HCT116 (cell line): ENCODE data around the gene TMEM217. TPM values are rescaled to one million over a fixed set of nuclear protein-coding genes. Genes with fewer than 3 reads are reported as not detected.
A peak's percentile ranks its signal among the peaks of the same experiment; 100 is the strongest.

Experiments
- ATAC-seq: fragments of 200-7000 bp; cut with Tn5 transposase; 2 replicates; pipeline ENCODE4 v1.9.1; 2020; ENCODE audit warnings: mild to moderate bottlenecking, moderate library complexity
- BruUV-seq: library from RNA; stranded (reverse); fragments of 400-500 nt; replicated peaks from 2 replicates; lab custom pipeline; 2021; lab: Mats Ljungman, UMichigan
- CTCF ChIA-PET: fragments of 300-600 bp; sonication (Branson Sonifier 250); formaldehyde crosslinking; loops from one replicate; lab custom pipeline; 2021; ENCODE audit warnings: antibody characterized with exemption; lab: Charles Lee
- POLR2A ChIA-PET: fragments of 300-600, 350-600 bp; sonication (Branson Sonifier 250); formaldehyde crosslinking; loops from one replicate; lab custom pipeline; 2021; ENCODE audit warnings: antibody characterized with exemption; lab: Charles Lee
- RAD21 ChIA-PET, 2 experiments: fragments of 300-600 bp; sonication (Branson Sonifier 250); formaldehyde crosslinking; loops; one replicate each; lab custom pipeline; 2023; ENCODE audit warnings: low total read pairs in 2 of 2; ENCODE audit not compliant: uncharacterized antibody in 2 of 2, unreplicated experiment in 2 of 2, low non-redundant PET in 1 of 2; lab: Charles Lee
- DNase-seq: peaks from one replicate; pipeline ENCODE4 v3.0.0-alpha.2; 2010; ENCODE audit warnings: low read depth, low spot score
- H2AFZ ChIP-seq: fragments of 200-600 bp; shearing (Covaris generic), sonication (generic); 2 replicates; pipeline ENCODE4 v1.6.1; 2017; ENCODE audit warnings: low read depth, mixed run types, mixed read lengths, antibody characterized with exemption, low read length; ENCODE audit not compliant: poor library complexity, severe bottlenecking
- H3K27ac ChIP-seq: 2 replicates; pipeline ENCODE4 v1.5.1; 2012; ENCODE audit warnings: low read depth, low read length
- H3K27me3 ChIP-seq: fragments of 200-600 bp; sonication (generic); 2 replicates; pipeline ENCODE4 v1.6.1; 2016; ENCODE audit warnings: mixed run types, low read length, mixed read lengths; ENCODE audit not compliant: insufficient read depth
- H3K36me3 ChIP-seq, 2 experiments: fragments of 200-500 bp in 1 of 2; fragments of 200-600 bp in 1 of 2; sonication (Bioruptor generic) in 1 of 2; sonication (generic) in 1 of 2; 2 replicates each; pipeline versions ENCODE4 v1.5.1 to v1.6.1; 2014 to 2016; ENCODE audit warnings: low read length in 2 of 2, inconsistent platforms in 1 of 2, mixed read lengths in 1 of 2, mixed run types in 1 of 2; ENCODE audit not compliant: insufficient read depth in 2 of 2, control insufficient read depth in 1 of 2
- H3K4me1 ChIP-seq, 2 experiments: fragments of 200-600 bp in 1 of 2; sonication (generic) in 1 of 2; 2 replicates each; pipeline versions ENCODE4 v1.5.1 to v1.6.1; 2012 to 2017; ENCODE audit warnings: low read length in 2 of 2, inconsistent platforms in 1 of 2, mild to moderate bottlenecking in 1 of 2, mixed read lengths in 1 of 2, mixed run types in 1 of 2, moderate library complexity in 1 of 2; ENCODE audit not compliant: insufficient read depth in 2 of 2, control insufficient read depth in 1 of 2
- H3K4me2 ChIP-seq: fragments of 200-600 bp; sonication (generic); 2 replicates; pipeline ENCODE4 v1.6.1; 2017; ENCODE audit warnings: mixed run types, low read length, mixed read lengths
- H3K4me3 ChIP-seq, 2 experiments: fragments of 200-600 bp in 1 of 2; sonication (generic) in 1 of 2; replicated peaks in 1 of 2; 2 replicates each; pipeline ENCODE4 v1.5.1; 2011 to 2016; ENCODE audit warnings: low read length in 2 of 2, control low read depth in 1 of 2, low read depth in 1 of 2, mild to moderate bottlenecking in 1 of 2, mixed read lengths in 1 of 2, mixed run types in 1 of 2
- H3K79me2 ChIP-seq: fragments of 200-600 bp; sonication (generic); 2 replicates; pipeline ENCODE4 v1.6.1; 2017; ENCODE audit warnings: mild to moderate bottlenecking, mixed run types, low read length, moderate library complexity, mixed read lengths; ENCODE audit not compliant: insufficient read depth
- H3K9ac ChIP-seq: fragments of 200-600 bp; sonication (generic); 2 replicates; pipeline ENCODE4 v1.6.1; 2016; ENCODE audit warnings: low read length, mixed read lengths
- H3K9me2 ChIP-seq: fragments of 200-600 bp; sonication (generic), shearing (Covaris generic); 2 replicates; pipeline ENCODE4 v1.6.1; 2017; ENCODE audit warnings: mixed run types, mild to moderate bottlenecking, moderate library complexity; ENCODE audit not compliant: insufficient read depth
- H3K9me3 ChIP-seq, 2 experiments: fragments of 200-500 bp in 1 of 2; fragments of 200-600 bp in 1 of 2; sonication (Bioruptor generic) in 1 of 2; sonication (generic) in 1 of 2; 2 replicates each; pipeline ENCODE4 v1.6.1; 2014 to 2017; ENCODE audit warnings: low read length in 2 of 2, mixed read lengths in 2 of 2, inconsistent platforms in 1 of 2, low read depth in 1 of 2, mild to moderate bottlenecking in 1 of 2, mixed run types in 1 of 2, moderate library complexity in 1 of 2; ENCODE audit not compliant: control insufficient read depth in 1 of 2, insufficient read depth in 1 of 2
- H4K20me1 ChIP-seq: fragments of 200-600 bp; sonication (generic), shearing (Covaris generic); 2 replicates; pipeline ENCODE4 v1.6.1; 2017; ENCODE audit warnings: mixed run types, mild to moderate bottlenecking, moderate library complexity; ENCODE audit not compliant: insufficient read depth
- CBX3 ChIP-seq: IDR thresholded peaks from 2 replicates; pipeline ENCODE4 v1.6.1; 2012; ENCODE audit warnings: low read depth
- CEBPB ChIP-seq: IDR thresholded peaks from 2 replicates; pipeline ENCODE4 v1.6.1; 2012; ENCODE audit warnings: low read depth
- ELF1 ChIP-seq: IDR thresholded peaks from 2 replicates; pipeline ENCODE4 v1.6.1; 2012; ENCODE audit warnings: low read depth, borderline replicate concordance
- EZH2 ChIP-seq: fragments of 200-600 bp; sonication (generic); IDR thresholded peaks from 2 replicates; pipeline ENCODE4 v1.6.1; 2017; ENCODE audit warnings: antibody characterized with exemption, mixed run types
- FOSL1 ChIP-seq: IDR thresholded peaks from 2 replicates; pipeline ENCODE4 v1.6.1; 2012; ENCODE audit warnings: low read depth
- JUND ChIP-seq: IDR thresholded peaks from 2 replicates; pipeline ENCODE4 v1.6.1; 2012
- TCF7L2 ChIP-seq: IDR thresholded peaks from 2 replicates; pipeline ENCODE4 v1.7.0; 2011; ENCODE audit warnings: borderline replicate concordance, inconsistent platforms; ENCODE audit not compliant: insufficient read depth, insufficient read length; ENCODE audit errors: extremely low read depth
- YY1 ChIP-seq: IDR thresholded peaks from 2 replicates; pipeline ENCODE4 v1.6.1; 2011; ENCODE audit warnings: low read length, low read depth, moderate library complexity, mild to moderate bottlenecking; ENCODE audit not compliant: insufficient replicate concordance; ENCODE audit errors: extremely low read depth
- ZBTB33 ChIP-seq: IDR thresholded peaks from 2 replicates; pipeline ENCODE4 v1.6.1; 2011; ENCODE audit warnings: mild to moderate bottlenecking, low read length, moderate library complexity; ENCODE audit not compliant: insufficient replicate concordance; ENCODE audit errors: extremely low read depth
- ZNF274 ChIP-seq: fragments of 200-500 bp; sonication (Bioruptor generic); IDR thresholded peaks from 2 replicates; pipeline ENCODE4 v1.6.1; 2014; ENCODE audit warnings: mild to moderate bottlenecking, low read depth, low read length, inconsistent platforms
- intact Hi-C: fragments of 100-400 bp; cut with micrococcal nuclease; formaldehyde crosslinking; loops from 2 replicates; pipeline ENCODE4 v1.10.0; 2022
- total RNA-seq: library from RNA; stranded (reverse); gene quantifications from one replicate; pipeline ENCODE4 v1.2.1, GENCODE V29; 2021; ENCODE audit not compliant: unreplicated experiment
- TF ChIP-seq, protein P1 (sequence below), 3 experiments: fragments of 200-600 bp in 1 of 3; sonication (generic) in 1 of 3; IDR thresholded peaks in 2 of 3; conservative IDR thresholded peaks in 1 of 3; 2 replicates each; pipeline ENCODE4 v1.5.1; 2012 to 2017; ENCODE audit warnings: low read depth in 2 of 3, low read length in 2 of 3, antibody characterized with exemption in 1 of 3, borderline replicate concordance in 1 of 3, control low read depth in 1 of 3, mild to moderate bottlenecking in 1 of 3, mixed read lengths in 1 of 3, mixed run types in 1 of 3, moderate library complexity in 1 of 3; ENCODE audit not compliant: insufficient read depth in 1 of 3
- TF ChIP-seq, protein P2 (sequence below): IDR thresholded peaks from 2 replicates; pipeline ENCODE4 v1.6.1; 2012; ENCODE audit warnings: low read depth

TMEM217 gene
- total RNA-seq, 1 experiment from 2014 or later, result 0.98 TPM

- Histone ChIP-seq H3K27ac (peak overlapping the region; percentile 32; the same call in 1 of the 2 replicates), H3K4me2 (peak overlapping the region; percentile 56), H3K9me3 (no peaks in the 10 kb centered on the region), H3K9ac (peak overlapping the region; percentile 23; the same call in 1 of the 2 replicates), H3K27me3 (no peaks in the 10 kb centered on the region), H3K9me2 (no peaks in the 10 kb centered on the region), H2AFZ (peak overlapping the region; percentile 52), H3K36me3 (no peaks in the 10 kb centered on the region), H3K4me3 (0 out of 4 replicates have a peak overlapping the region, but pooled peaks of 1 of the 2 experiments have one; percentile 18), H3K4me1 (peaks cover 40 to 66% of the 10 kb centered on the region in 2 experiments), H4K20me1 (no peaks in the 10 kb centered on the region), H3K79me2 (no peaks in the 10 kb centered on the region)
- ChIA-PET CTCF (no interaction called here), RAD21 (no interaction called here), POLR2A (interaction anchor here (0.9 to 1.3 kb wide), 2 partner anchors 14 to 17 kb away, joined by 3 read pairs; no protein-coding TSS in a partner anchor)
- BruUV-seq, result no TSS peak
- TF ChIP-seq ZBTB33 (no peak), JUND (no peak), TCF7L2 (no peak), CBX3 (no peak), ELF1 (no peak), ZNF274 (no peak), YY1 (no peak), CEBPB (no peak), EZH2 (no peak), FOSL1 (no peak)
- TF ChIP-seq, protein P1, sequence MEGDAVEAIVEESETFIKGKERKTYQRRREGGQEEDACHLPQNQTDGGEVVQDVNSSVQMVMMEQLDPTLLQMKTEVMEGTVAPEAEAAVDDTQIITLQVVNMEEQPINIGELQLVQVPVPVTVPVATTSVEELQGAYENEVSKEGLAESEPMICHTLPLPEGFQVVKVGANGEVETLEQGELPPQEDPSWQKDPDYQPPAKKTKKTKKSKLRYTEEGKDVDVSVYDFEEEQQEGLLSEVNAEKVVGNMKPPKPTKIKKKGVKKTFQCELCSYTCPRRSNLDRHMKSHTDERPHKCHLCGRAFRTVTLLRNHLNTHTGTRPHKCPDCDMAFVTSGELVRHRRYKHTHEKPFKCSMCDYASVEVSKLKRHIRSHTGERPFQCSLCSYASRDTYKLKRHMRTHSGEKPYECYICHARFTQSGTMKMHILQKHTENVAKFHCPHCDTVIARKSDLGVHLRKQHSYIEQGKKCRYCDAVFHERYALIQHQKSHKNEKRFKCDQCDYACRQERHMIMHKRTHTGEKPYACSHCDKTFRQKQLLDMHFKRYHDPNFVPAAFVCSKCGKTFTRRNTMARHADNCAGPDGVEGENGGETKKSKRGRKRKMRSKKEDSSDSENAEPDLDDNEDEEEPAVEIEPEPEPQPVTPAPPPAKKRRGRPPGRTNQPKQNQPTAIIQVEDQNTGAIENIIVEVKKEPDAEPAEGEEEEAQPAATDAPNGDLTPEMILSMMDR (IDR thresholded peaks at IDR 0.05 in 2 of 3, conservative IDR thresholded peaks at IDR 0.05 in 1 of 3; ENCODE audit: borderline replicate concordance in 1 of 3, insufficient read depth in 1 of 3, low read depth in 2 of 3, low read length in 2 of 3), result no peak
- TF ChIP-seq, protein P2, sequence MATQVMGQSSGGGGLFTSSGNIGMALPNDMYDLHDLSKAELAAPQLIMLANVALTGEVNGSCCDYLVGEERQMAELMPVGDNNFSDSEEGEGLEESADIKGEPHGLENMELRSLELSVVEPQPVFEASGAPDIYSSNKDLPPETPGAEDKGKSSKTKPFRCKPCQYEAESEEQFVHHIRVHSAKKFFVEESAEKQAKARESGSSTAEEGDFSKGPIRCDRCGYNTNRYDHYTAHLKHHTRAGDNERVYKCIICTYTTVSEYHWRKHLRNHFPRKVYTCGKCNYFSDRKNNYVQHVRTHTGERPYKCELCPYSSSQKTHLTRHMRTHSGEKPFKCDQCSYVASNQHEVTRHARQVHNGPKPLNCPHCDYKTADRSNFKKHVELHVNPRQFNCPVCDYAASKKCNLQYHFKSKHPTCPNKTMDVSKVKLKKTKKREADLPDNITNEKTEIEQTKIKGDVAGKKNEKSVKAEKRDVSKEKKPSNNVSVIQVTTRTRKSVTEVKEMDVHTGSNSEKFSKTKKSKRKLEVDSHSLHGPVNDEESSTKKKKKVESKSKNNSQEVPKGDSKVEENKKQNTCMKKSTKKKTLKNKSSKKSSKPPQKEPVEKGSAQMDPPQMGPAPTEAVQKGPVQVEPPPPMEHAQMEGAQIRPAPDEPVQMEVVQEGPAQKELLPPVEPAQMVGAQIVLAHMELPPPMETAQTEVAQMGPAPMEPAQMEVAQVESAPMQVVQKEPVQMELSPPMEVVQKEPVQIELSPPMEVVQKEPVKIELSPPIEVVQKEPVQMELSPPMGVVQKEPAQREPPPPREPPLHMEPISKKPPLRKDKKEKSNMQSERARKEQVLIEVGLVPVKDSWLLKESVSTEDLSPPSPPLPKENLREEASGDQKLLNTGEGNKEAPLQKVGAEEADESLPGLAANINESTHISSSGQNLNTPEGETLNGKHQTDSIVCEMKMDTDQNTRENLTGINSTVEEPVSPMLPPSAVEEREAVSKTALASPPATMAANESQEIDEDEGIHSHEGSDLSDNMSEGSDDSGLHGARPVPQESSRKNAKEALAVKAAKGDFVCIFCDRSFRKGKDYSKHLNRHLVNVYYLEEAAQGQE, result no peak
- ATAC-seq (no peak), DNase-seq (no peak)
- intact Hi-C loops, result no loop called here
Measured at GRCh38 chr6:37239526-37239925, 18.4 kb downstream of the TMEM217 start.
